Right lobe of liver (tissue), 6 donors: ENCODE data around the gene CDIPT. TPM values are rescaled to one million over a fixed set of nuclear protein-coding genes. Genes with fewer than 3 reads are reported as not detected.

Experiments
- ATAC-seq, 4 donors: fragments of 200-7000 bp; cut with Tn5 transposase; one replicate each; pipeline ENCODE4 v1.9.1; 2020; ENCODE audit warnings: mild to moderate bottlenecking in 4 of 4, moderate library complexity in 4 of 4
- DNase-seq, 3 donors: peaks; one replicate each; pipeline ENCODE4 v3.0.0-alpha.2; 2020
- H3K27ac ChIP-seq, 3 donors: fragments of 200-600 bp; one replicate each; pipeline ENCODE4 v1.8.0; 2022
- H3K27me3 ChIP-seq, 2 donors: fragments of 200-600 bp; one replicate each; pipeline ENCODE4 v1.8.0; 2022
- H3K36me3 ChIP-seq, 4 donors: fragments of 200-600 bp; sonication (generic) in 1 of 4; one replicate each; pipeline versions ENCODE4 v1.5.1 to v1.8.0; 2017 to 2022; ENCODE audit warnings: control low read depth in 1 of 4
- H3K4me1 ChIP-seq, 4 donors: fragments of 200-600 bp; sonication (generic) in 1 of 4; one replicate each; pipeline versions ENCODE4 v1.5.1 to v1.8.0; 2017 to 2022; ENCODE audit warnings: control low read depth in 1 of 4
- H3K4me3 ChIP-seq, 3 donors: fragments of 200-600 bp; one replicate each; pipeline ENCODE4 v1.8.0; 2022
- H3K9me3 ChIP-seq, 4 donors: fragments of 200-600 bp; sonication (generic) in 1 of 4; one replicate each; pipeline versions ENCODE4 v1.5.1 to v1.8.0; 2017 to 2022; ENCODE audit warnings: control low read depth in 1 of 4
- CTCF ChIP-seq, 4 donors: fragments of 200-600 bp in 3 of 4; fragments of 450-650 bp in 1 of 4; IDR thresholded peaks; one replicate each; pipeline versions ENCODE4 v1.5.1 to v1.8.0; 2016 to 2022; ENCODE audit warnings: antibody characterized with exemption in 4 of 4, mild to moderate bottlenecking in 2 of 4
- POLR2A ChIP-seq: fragments of 450-650 bp; IDR thresholded peaks from one replicate; pipeline ENCODE4 v1.6.1; 2017; ENCODE audit warnings: antibody characterized with exemption, mild to moderate bottlenecking
- WGBS: methylation state at CpG from one replicate; pipeline ENCODE4 v1.1.6; 2018; ENCODE audit warnings: low coverage, low lambda C conversion rate; ENCODE audit not compliant: insufficient coverage; ENCODE audit errors: missing lambda C conversion rate; 5-methylcytosine and 5-hydroxymethylcytosine counted together
- intact Hi-C, 2 donors: fragments of 100-400 bp; cut with DNase I; formaldehyde crosslinking; loops; one replicate each; pipeline versions ENCODE4 v1.11.2 to v1.14.1; 2022
- total RNA-seq, 6 experiments: library from RNA; depleted of rRNA in 2 of 6; stranded (reverse); fragments of >200 nt in 2 of 6; fragmentation: NEBNext Ultra II Directional in 3 of 6; extraction: Animal tissue kit (Norgen Biotek cat#: 25700) in 3 of 6; gene quantifications; one replicate each; pipeline versions ENCODE4 v1.1.0 to v1.2.4, GENCODE V29; 2016 to 2023
- donor health status: DM: no; HTN: yes; CAD: no.
- donor health status: DM: no; HTN: no; CAD: no.
- donor health status: DM: no; HTN: no; CAD: no.
- donor health status: DM: no; HTN: yes; CAD: no.
- donor health status: DM: no; HTN: yes; CAD: no.

CDIPT gene
- total RNA-seq, 6 experiments from 2014 or later = 35.1 to 96.6 (median 58.2) TPM

DNA sequence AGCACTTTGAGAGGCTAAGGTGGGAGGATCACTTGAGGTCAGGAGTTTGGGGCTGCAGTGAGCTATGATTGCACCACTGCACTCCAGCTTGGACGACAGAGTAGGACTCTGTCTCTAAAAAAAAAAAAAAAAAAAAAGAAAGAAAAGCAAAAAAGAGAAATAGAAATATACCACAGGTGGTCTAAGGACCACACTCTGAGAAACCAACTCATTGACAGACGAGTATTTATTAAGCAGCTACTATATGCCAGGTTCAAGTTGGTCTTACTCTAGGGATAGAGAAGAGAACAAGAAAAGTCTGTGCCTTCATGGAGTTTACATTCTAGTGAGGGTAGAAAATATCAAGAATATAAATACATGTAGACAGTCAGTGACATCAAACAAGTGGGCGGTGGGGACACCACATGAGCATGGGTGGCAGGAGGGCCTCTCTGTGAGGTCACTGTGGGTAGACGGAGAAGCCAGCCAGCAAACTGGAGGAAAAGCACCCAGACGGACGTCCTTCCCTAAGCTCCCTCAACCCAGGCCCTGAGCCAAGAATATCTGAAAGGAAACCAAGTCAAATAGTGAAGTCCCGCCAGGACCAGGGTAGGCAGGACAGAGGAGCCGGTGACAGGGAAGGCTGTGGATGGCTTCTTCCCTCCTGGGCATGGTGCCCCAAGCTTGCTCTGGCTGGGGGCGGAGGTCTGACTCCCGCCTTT, 4.7 kb downstream of the CDIPT start:
- intact Hi-C loops = no loop called here
- H3K9me3 ChIP-seq = no peaks in the 10 kb centered on the region
- peaks cover 0 to 31% (median 12%) of the 10 kb centered on the region in 4 donors for H3K4me1 ChIP-seq
- 30% methylated on average over 7 of the region's 10 CpGs for WGBS
- DNase-seq = peak; percentile 38 to 82 (median 72)
- TF ChIP-seq CTCF (IDR thresholded peaks at IDR 0.05) (no peak), POLR2A (no peak)
- H3K27ac ChIP-seq = peak overlapping the region in 1 of 3 donors; percentile 29
- ATAC-seq = peak; percentile 19 to 43 (median 32)
- H3K27me3 ChIP-seq = no peaks in the 10 kb centered on the region
- H3K4me3 ChIP-seq = no peak overlapping the region
- peaks cover 4 to 12% (median 12%) of the 10 kb centered on the region in 4 donors for H3K36me3 ChIP-seq

GRCh38 chr16:29857133-29857760, 5.8 kb downstream of the CDIPT start:
- H3K4me1 ChIP-seq = peaks cover 0 to 30% (median 12%) of the 10 kb centered on the region in 4 donors
- H3K36me3 ChIP-seq = peaks cover 4 to 12% (median 12%) of the 10 kb centered on the region in 4 donors

DNA sequence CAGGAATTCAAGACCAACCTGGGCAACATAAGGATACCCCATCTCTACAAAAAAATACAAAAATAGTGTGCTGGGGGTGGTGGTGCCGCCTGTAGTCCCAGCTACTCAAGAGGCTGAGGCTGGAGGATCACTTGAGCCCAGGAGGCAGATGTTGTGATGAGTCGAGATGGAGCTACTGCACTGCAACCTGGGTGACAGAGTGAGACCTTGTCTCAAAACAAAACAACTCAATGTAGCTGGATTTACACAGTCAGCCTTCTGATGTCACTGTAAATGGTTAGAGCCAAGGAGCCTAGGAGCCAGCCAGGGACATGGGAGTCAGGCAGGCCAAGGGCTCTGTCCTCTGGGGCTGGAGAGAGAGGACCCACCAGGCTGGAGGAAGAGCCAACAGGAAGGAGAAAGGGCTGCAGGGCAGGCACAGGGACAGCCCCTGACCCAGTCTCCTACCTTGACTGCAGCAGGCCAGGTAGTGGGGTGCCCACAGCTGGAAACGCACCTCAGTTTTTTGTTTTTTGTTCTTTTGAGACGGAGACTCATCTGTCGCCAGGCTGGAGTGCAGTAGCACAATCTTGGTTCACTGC, 8.4 kb downstream of the CDIPT start:
- 90% methylated on average over 2 of the region's 5 CpGs for WGBS
- DNase-seq = no peak
- Histone ChIP-seq H3K27me3 (no peaks in the 10 kb centered on the region), H3K4me3 (no peak overlapping the region), H3K9me3 (no peaks in the 10 kb centered on the region), H3K36me3 (peaks cover 0 to 8% (median under 1%) of the 10 kb centered on the region in 4 donors), H3K4me1 (peaks cover 0 to 13% (median 2%) of the 10 kb centered on the region in 4 donors), H3K27ac (no peak overlapping the region)
- ATAC-seq = no peak
- intact Hi-C loops = no loop called here
- TF ChIP-seq POLR2A (no peak), CTCF (IDR thresholded peaks at IDR 0.05) (no peak)

More at GRCh38 chr16:29857133-29857760, 5.8 kb downstream of the CDIPT start:
- no peak overlapping the region for H3K27ac ChIP-seq
- H3K9me3 ChIP-seq = no peaks in the 10 kb centered on the region
- WGBS = 81% methylated on average over 3 of the region's 7 CpGs
- no peak for DNase-seq
- no peak for ATAC-seq
- TF ChIP-seq POLR2A = no peak
- no peak for TF ChIP-seq CTCF (IDR thresholded peaks at IDR 0.05)
- H3K4me3 ChIP-seq = no peak overlapping the region
- intact Hi-C loops = no loop called here
- H3K27me3 ChIP-seq = no peaks in the 10 kb centered on the region

DNA sequence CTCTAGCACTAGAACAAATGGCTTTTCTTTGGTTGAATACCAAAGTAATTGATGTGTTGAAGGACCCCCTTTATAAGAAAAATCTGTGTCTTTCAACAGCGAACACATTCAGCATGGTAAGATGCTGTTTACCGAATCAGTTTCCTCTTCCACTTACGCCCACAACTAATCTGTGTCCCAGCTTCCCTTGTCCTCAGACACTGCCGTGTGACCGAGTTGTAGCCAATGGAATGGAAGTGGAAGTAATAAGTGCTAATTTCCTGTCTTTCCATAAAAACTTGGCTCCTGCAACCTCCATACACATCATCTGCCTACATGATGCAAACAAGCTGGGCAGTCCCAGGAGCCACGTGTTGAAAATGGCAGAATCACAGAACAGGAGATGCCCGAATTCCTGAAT, 10.4 kb downstream of the CDIPT start:
- Histone ChIP-seq H3K27ac (no peak overlapping the region), H3K4me1 (no peaks in the 10 kb centered on the region), H3K36me3 (peaks cover 0 to 2% (median 0%) of the 10 kb centered on the region in 4 donors), H3K4me3 (no peak overlapping the region), H3K9me3 (no peaks in the 10 kb centered on the region), H3K27me3 (no peaks in the 10 kb centered on the region)
- DNase-seq = no peak
- peak; percentile 31 to 66 (median 63) for ATAC-seq
- WGBS = 59% methylated on average over 7 of the region's 7 CpGs
- intact Hi-C loops = no loop called here
- TF ChIP-seq CTCF (IDR thresholded peaks at IDR 0.05) (no peak), POLR2A (no peak)
